Fibroblast of villous mesenchyme (primary cell): Measurements from ENCODE around the gene BCOR. TPM values are rescaled to one million over a fixed set of nuclear protein-coding genes. Genes with fewer than 3 reads are reported as not detected.

Experiments
- DNase-seq: peaks from one replicate; pipeline ENCODE4 v3.0.0-alpha.2; 2010; ENCODE audit warnings: low read depth
- H3K4me3 ChIP-seq: 2 replicates; pipeline ENCODE4 v1.5.1; 2011; ENCODE audit warnings: low read depth, mild to moderate bottlenecking, low read length
- total RNA-seq: library from RNA; depleted of rRNA; stranded (reverse); fragments of >200 nt; gene quantifications from 2 replicates; pipeline ENCODE4 v1.2.3, GENCODE V29; 2012
- TF ChIP-seq, protein P1 (sequence below): IDR thresholded peaks from 2 replicates; pipeline ENCODE4 v1.5.1; 2012; ENCODE audit warnings: low read depth, mild to moderate bottlenecking, low read length; ENCODE audit not compliant: insufficient read depth

The BCOR gene
- total RNA-seq, 1 donor = 24.2 TPM

DNA sequence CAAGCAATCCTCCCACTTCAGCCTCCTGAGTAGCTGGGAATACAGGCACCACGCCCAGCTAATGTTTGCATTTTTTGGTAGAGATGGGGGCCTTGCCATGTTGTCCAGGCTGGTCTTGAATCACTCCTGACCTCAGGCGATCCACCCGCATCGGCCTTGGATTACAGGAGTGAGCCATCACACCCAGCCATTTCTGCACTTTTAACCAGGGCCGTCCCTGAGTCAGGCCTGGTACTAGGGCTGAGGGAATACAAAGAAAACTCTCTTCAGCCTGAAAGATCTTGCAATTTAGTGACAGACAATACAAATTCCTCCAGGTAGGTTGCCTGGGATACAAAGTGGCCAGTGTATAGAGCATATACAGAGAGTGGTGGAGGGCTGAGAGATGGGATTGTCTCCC lies 65.8 kb downstream of the BCOR start:
- no peak overlapping the region for H3K4me3 ChIP-seq
- TF ChIP-seq, protein P1, sequence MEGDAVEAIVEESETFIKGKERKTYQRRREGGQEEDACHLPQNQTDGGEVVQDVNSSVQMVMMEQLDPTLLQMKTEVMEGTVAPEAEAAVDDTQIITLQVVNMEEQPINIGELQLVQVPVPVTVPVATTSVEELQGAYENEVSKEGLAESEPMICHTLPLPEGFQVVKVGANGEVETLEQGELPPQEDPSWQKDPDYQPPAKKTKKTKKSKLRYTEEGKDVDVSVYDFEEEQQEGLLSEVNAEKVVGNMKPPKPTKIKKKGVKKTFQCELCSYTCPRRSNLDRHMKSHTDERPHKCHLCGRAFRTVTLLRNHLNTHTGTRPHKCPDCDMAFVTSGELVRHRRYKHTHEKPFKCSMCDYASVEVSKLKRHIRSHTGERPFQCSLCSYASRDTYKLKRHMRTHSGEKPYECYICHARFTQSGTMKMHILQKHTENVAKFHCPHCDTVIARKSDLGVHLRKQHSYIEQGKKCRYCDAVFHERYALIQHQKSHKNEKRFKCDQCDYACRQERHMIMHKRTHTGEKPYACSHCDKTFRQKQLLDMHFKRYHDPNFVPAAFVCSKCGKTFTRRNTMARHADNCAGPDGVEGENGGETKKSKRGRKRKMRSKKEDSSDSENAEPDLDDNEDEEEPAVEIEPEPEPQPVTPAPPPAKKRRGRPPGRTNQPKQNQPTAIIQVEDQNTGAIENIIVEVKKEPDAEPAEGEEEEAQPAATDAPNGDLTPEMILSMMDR = no peak
- no peak for DNase-seq

DNA sequence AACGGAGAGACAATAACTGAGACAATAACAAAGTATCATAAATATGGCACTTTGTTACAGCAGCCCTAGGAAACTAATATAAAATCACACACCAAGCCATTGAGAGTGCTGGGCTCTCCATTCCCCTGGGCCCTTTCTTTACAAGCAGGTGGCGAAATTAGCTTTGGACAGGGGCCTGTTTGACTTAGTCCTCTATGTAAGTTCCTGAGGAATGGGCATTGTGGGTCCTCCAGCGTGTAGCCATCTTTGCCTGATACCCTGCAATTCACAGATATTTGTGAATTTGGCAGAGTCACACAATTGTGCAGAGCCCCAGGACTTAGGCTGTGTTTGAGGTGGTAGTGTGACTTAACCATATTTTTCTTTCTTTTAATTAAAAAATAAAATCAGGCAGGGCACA lies 67.6 kb downstream of the BCOR start:
- H3K4me3 ChIP-seq = no peak overlapping the region
- TF ChIP-seq, protein P1 = no peak
- no peak for DNase-seq

DNA sequence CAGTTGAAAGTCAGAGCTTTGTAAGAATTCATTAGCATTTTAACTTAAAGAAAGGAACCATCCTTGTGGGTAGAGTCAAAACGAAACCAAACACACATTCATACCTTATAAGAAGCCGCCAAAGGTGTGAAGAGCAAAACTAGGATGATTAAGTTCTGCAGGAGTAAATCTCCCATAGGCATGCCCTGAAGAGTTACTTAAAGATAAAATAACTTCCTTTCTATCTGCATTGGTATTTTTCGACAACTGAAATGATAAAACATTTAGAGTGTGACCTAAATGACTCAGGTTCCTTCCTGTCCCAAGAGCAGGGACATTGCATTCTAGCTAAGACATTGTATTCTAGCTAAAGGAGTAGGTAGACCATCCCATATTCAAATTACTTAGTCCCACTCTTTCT lies 75.3 kb downstream of the BCOR start:
- DNase-seq = no peak
- TF ChIP-seq, protein P1 = no peak
- H3K4me3 ChIP-seq = no peak overlapping the region

DNA sequence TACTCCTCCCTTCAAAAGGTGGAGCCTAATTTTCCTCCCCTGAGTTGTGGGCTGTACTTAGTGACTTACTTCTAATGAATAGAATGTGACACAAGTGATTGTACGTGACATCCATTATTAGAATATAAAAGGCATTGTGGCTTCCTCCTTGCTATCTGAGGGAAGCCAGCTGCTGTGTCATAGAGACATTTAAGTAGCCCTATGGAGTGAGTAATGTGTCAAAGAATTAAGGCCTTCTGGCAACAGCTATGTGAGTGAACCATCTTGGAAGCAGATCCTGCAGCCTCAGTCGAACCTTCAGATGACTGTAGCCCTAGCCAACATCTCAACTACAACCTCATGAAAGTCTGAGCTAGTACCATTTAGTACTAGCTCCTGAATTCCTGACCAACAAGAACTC lies 76.1 kb downstream of the BCOR start:
- no peak for DNase-seq
- no peak overlapping the region for H3K4me3 ChIP-seq
- TF ChIP-seq, protein P1 = no peak

DNA sequence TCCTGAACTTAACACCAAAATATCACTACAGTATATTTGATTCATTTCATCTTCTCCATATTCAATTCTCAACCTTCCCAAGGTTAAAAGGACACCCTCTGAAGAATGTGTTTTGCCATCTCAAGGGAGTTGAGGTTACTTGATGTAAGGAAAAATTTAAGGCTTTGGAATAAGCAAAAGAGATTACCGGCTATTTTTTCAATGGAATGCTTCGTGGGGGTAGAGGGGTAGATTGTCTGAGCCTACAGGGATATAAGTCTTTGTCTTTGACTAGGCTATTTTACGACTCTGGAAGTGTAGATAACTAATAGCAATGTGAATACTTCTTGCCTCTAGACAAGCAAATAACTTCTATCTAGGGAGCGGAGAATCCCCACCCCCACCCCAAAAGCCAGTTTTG lies 78.2 kb downstream of the BCOR start:
- DNase-seq = no peak
- no peak overlapping the region for H3K4me3 ChIP-seq
- TF ChIP-seq, protein P1 = no peak

DNA sequence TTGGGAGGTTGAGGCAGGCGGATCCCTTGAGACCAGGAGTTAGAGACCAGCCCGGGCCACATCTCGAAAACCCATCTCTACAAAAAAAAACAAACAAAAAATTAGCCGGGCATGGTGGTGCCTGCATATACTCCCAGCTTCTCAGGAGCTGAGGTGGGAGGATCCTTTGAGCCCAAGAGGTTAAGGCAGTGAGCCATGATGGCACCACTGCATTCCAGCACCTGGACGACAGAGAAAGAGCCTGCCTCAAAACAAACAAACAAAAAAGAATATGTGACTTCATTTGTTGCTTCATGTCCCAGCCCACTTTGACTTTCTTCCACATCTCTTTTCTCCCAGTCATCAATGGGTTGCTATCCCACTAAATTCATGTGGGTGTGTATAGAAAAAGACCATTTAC lies 79.7 kb downstream of the BCOR start:
- H3K4me3 ChIP-seq = no peak overlapping the region
- DNase-seq = no peak
- TF ChIP-seq, protein P1 = no peak

DNA sequence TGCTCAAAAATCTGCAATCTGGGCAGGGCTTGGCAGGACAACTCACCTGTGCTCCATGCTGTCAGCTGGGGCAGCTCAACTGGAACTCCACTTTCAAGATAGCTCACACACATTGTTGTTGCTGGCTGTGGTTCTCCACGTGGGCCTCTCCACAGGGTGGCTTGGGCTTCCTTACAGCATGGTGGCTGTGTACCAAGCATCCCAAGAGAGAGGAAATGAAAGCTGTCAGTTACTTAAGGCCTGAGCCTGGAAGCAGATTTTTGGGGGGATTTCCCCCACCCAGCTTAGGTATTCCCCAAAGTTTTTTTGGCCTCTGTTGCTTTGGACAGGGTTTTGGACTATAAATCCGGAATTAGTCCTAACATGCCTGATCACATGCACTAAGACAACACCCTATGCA lies 81.0 kb downstream of the BCOR start:
- no peak overlapping the region for H3K4me3 ChIP-seq
- no peak for DNase-seq
- TF ChIP-seq, protein P1 = no peak
